Stimulated activated CD4-positive, alpha-beta T cell treated with anti-CD3 and anti-CD28 coated beads, Interleukin-4, amount 100 ng/mL, for 1 hour (primary cell): ENCODE measurements around the gene AOX1.
"Not testable (repeated sequence)": the region's sequence is repeated elsewhere in the genome, so short reads cannot be mapped to it uniquely, and the experiment has no call there.

Experiments used
- DNase-seq: peaks from one replicate; pipeline ENCODE4 v3.0.0-alpha.2; 2020

The AOX1 gene

DNA sequence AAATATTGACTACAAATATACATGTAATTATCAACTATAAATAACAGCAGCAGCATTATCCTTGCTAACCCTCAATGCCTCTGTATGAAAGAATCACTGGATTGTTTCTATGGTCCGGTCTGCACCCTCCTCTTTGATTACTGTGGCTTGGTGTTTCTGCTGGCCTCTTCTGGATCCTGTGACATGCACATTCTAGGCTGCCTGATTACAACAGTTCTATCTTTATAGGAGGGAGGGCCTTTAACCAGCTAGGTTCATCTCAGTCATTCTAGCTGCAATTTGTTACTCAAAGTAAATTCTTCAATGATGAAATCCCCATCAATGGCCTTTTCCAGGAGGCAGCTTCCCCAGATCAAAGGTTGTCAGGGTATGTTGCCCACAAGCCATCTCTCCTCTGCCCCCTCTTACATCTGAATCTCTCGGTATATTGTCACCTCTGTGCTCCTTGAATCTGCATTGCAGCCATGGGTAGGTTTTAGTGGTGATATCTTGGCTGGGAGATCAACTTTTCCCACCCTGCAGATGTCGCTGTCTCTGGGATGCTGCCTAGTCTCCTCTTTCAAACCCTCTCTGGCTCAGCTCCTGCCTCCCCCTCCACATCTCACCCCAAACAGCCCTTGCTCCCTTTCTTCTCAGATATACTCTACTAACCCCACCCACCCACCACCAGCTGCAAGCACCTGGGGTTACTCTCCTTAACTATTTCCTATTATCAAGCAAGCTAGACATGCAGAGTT lies 119.7 kb downstream of the AOX1 start:
- no peak for DNase-seq

DNA sequence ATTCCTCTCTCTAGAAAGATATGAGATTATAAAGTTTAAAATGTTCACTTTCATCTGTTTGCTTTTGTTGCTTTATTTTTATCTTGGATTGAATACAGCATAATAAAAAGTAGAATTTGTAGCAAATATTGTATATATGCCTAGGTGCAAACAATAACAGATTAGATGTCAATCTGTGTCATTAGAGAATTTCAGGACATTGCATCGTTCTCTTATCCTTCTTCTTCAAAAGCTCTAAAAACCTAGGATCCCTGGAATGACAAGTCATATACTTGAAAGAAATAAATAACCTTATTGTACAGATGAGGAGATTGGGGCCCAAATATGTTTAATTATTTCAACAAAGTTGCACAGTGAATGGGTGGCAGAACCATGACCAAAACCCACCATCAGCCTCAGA lies 123.1 kb downstream of the AOX1 start:
- no peak for DNase-seq

GRCh38 chr2:200713003-200713703 lies 127.3 kb downstream of the AOX1 start:
- peak; percentile 87 for DNase-seq

GRCh38 chr2:200713704-200714064 lies 127.9 kb downstream of the AOX1 start:
- DNase-seq = peak; percentile 11

DNA sequence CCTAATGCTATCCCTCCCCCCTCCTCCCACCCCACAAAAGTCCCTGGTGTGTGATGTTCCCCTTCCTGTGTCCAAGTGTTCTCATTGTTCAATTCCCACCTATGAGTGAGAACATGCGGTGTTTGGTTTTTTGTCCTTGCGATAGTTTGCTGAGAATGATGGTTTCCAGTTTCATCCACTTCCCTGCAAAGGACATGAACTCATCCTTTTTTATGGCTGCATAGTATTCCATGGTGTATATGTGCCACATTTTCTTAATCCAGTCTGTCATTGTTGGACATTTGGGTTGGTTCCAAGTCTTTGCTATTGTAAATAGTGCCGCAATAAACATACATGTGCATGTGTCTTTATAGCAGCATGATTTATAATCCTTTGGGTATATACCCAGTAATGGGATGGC lies 129.2 kb downstream of the AOX1 start:
- DNase-seq = not testable (repeated sequence)

DNA sequence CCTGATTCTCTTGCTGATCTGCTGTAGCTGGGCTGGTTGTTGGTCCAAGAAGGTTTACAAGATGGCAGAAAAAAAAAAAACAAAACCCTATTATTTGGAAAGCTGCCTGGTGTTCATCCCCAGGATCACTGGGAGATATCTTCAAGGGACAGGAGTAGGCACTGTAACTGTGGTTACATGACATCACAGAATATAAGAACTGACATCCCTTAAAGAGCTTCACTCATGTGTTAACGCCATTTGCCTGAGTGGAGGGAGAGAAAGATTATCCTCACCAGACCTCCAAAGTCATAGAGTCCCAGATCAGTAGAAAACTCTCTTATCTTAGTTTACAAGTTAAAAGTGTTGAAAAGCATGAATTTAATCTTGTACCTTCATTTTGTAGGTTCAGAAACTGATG lies 130.6 kb downstream of the AOX1 start:
- no peak for DNase-seq
